ENCODE measurements around the gene IER5L. TPM values are rescaled to one million over a fixed set of nuclear protein-coding genes. Genes with fewer than 3 reads are reported as not detected.

Gene IER5L
- polyA plus RNA-seq, 1 of the 3 experiments (the other 2 are of a cell fraction) = 16.2 TPM

DNA sequence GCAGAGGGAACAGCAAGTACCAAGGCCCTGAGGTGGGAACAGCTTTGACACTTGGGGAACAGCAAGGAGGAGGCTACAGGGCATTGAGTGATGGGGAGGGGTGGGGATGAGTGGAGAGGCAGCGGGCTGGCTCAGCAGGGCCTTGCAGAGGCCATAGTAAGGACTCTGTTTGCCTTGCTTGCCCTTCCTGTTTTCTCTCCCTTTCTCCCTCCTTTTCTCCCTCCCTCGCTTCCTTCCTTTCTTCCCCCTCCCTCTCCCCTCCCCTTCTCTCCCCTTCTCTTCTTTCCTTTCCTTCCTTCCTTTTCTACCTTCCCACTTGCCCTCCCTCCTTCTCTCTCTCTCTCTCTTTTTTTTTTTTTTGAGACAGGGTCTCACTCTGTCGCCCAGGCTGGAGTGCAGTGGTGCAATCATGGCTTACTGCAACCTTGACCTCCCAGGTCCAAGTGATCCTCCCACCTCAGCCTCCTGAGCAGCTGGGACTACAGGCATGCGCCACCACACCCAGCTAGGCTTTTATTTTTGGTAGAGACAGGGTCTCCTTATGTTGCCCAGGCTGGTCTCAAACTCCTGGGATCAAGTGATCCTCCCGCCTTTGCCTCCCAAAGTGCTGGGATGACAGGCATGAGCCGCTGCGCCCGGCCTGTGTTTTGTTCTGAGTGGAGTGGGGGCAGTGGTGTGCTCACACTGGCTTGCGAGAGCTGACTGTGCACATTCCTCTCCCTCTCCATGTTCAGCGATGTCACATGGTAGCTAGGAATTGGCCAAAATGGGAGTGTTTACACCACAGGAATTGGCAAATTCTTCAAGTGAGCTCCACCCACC is 17.1 kb downstream of the IER5L start:
- no peaks in the 10 kb centered on the region for H3K27me3 ChIP-seq (ENCODE audit: insufficient read depth)
- TF ChIP-seq SMC3 (IDR thresholded peaks at IDR 0.05; ENCODE audit: low read depth, low read length) (no peak), CHD2 (IDR thresholded peaks at IDR 0.05; ENCODE audit: low read length, partially characterized antibody) (no peak), RFX5 (IDR thresholded peaks at IDR 0.05; ENCODE audit: low read length) (no peak)
- no peak overlapping the region for H3K27ac ChIP-seq (ENCODE audit: low read depth in 2 of 2, low read length in 1 of 2)
- POLR2A ChIA-PET = no interaction called here
- no peak overlapping the region for H3K4me2 ChIP-seq
- WGBS (ENCODE audit: low lambda C conversion rate) = 94% methylated on average over 9 of the region's 10 CpGs
- H3K9me3 ChIP-seq = no peaks in the 10 kb centered on the region
- H3F3A ChIP-seq (replicated peaks; ENCODE audit: insufficient read depth) = peaks cover 1% of the 10 kb centered on the region
- H3K9me2 ChIP-seq = no peaks in the 10 kb centered on the region
- H3K9ac ChIP-seq = no peak overlapping the region
- no peaks in the 10 kb centered on the region for H3K36me3 ChIP-seq (replicated peaks in 1 of 2; ENCODE audit: control insufficient read depth in 1 of 2, insufficient read depth in 2 of 2, low read length in 1 of 2)
- no peaks in the 10 kb centered on the region for H4K20me1 ChIP-seq (ENCODE audit: insufficient read depth)
- no peak overlapping the region for H3K4me3 ChIP-seq (ENCODE audit: low read depth in 2 of 2, low read length in 1 of 2)
- CTCF ChIA-PET = interaction anchor here (0.8 to 1.8 kb wide), 7 partner anchors 8 to 463 kb away, joined by 3 to 5 read pairs (median 3); no protein-coding TSS in a partner anchor
- no peak for DNase-seq
- H3K4me1 ChIP-seq (ENCODE audit: control insufficient read depth in 1 of 2, insufficient read depth in 2 of 2, low read depth in 1 of 2, low read length in 1 of 2) = no peaks in the 10 kb centered on the region; a peak in 1 of 4 replicates
- no peaks in the 10 kb centered on the region for H3K79me2 ChIP-seq (ENCODE audit: insufficient read depth)
- no peak overlapping the region for H2AFZ ChIP-seq (ENCODE audit: low read depth)

DNA sequence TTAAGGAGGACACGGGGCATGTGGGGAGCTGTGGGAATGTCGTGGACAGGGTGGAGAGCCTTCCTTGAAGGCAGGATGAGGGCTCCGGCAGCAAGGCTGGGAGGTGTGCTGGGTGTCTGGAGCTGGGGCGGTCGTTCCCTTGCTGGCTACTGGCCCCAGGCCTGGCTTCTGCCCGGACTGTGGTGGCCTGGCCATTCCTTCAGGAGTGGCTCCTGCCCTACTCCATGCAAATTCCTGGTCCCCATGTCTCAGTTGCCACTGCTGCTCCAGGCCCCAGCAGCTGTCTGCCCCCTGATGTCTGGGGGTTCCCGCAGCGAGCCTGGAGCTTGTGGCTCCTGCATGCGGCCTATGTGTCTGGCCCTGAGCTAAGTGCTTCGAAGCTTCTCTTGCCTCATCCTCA is 21.9 kb downstream of the IER5L start:
- Histone ChIP-seq H3K27me3 (ENCODE audit: insufficient read depth) (no peaks in the 10 kb centered on the region), H3K9me3 (no peaks in the 10 kb centered on the region), H2AFZ (ENCODE audit: low read depth) (no peak overlapping the region), H3K79me2 (ENCODE audit: insufficient read depth) (no peaks in the 10 kb centered on the region), H3K9me2 (no peaks in the 10 kb centered on the region), H3K27ac (ENCODE audit: low read depth in 2 of 2, low read length in 1 of 2) (no peak overlapping the region), H3K4me2 (no peak overlapping the region), H3K36me3 (replicated peaks in 1 of 2; ENCODE audit: control insufficient read depth in 1 of 2, insufficient read depth in 2 of 2, low read length in 1 of 2) (peaks cover 0 to 3% of the 10 kb centered on the region in 2 experiments), H3K9ac (no peak overlapping the region), H3K4me3 (ENCODE audit: low read depth in 2 of 2, low read length in 1 of 2) (no peak overlapping the region), H3F3A (replicated peaks; ENCODE audit: insufficient read depth) (no peaks in the 10 kb centered on the region), H4K20me1 (ENCODE audit: insufficient read depth) (no peaks in the 10 kb centered on the region), H3K4me1 (ENCODE audit: control insufficient read depth in 1 of 2, insufficient read depth in 2 of 2, low read depth in 1 of 2, low read length in 1 of 2) (no peaks in the 10 kb centered on the region)
- ChIA-PET CTCF (interaction anchor here (0.9 to 2.8 kb wide), 3 partner anchors 13 to 18 kb away, joined by 3 to 13 read pairs (median 11); no protein-coding TSS in a partner anchor), POLR2A (no interaction called here)
- WGBS (ENCODE audit: low lambda C conversion rate) = 94% methylated on average over 5 of the region's 10 CpGs
- no peak for DNase-seq
- TF ChIP-seq YY1 (IDR thresholded peaks at IDR 0.05; ENCODE audit: low read depth) = no peak
- no peak for TF ChIP-seq GATA2 (CRISPR knock-in tag; IDR thresholded peaks at IDR 0.05)
- no peak for TF ChIP-seq GABPA (IDR thresholded peaks at IDR 0.05; ENCODE audit: low read depth)
- no peak for TF ChIP-seq MXI1 (IDR thresholded peaks at IDR 0.05; ENCODE audit: low read depth, low read length)
- TF ChIP-seq RCOR1 (IDR thresholded peaks at IDR 0.05; ENCODE audit: low read length) = no peak
- TF ChIP-seq SMC3 (IDR thresholded peaks at IDR 0.05; ENCODE audit: low read depth, low read length) = no peak
- TF ChIP-seq, protein P1, sequence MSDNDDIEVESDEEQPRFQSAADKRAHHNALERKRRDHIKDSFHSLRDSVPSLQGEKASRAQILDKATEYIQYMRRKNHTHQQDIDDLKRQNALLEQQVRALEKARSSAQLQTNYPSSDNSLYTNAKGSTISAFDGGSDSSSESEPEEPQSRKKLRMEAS (IDR thresholded peaks at IDR 0.05; ENCODE audit: low read depth) = no peak
- no peak for TF ChIP-seq TCF12 (IDR thresholded peaks at IDR 0.05)
- TF ChIP-seq, protein P2, sequence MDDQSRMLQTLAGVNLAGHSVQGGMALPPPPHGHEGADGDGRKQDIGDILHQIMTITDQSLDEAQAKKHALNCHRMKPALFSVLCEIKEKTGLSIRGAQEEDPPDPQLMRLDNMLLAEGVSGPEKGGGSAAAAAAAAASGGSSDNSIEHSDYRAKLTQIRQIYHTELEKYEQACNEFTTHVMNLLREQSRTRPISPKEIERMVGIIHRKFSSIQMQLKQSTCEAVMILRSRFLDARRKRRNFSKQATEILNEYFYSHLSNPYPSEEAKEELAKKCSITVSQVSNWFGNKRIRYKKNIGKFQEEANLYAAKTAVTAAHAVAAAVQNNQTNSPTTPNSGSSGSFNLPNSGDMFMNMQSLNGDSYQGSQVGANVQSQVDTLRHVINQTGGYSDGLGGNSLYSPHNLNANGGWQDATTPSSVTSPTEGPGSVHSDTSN (IDR thresholded peaks at IDR 0.05) = no peak
- TF ChIP-seq, protein P3, sequence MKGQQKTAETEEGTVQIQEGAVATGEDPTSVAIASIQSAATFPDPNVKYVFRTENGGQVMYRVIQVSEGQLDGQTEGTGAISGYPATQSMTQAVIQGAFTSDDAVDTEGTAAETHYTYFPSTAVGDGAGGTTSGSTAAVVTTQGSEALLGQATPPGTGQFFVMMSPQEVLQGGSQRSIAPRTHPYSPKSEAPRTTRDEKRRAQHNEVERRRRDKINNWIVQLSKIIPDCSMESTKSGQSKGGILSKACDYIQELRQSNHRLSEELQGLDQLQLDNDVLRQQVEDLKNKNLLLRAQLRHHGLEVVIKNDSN (IDR thresholded peaks at IDR 0.05; ENCODE audit: borderline replicate concordance, low read depth) = no peak
- TF ChIP-seq, protein P4, sequence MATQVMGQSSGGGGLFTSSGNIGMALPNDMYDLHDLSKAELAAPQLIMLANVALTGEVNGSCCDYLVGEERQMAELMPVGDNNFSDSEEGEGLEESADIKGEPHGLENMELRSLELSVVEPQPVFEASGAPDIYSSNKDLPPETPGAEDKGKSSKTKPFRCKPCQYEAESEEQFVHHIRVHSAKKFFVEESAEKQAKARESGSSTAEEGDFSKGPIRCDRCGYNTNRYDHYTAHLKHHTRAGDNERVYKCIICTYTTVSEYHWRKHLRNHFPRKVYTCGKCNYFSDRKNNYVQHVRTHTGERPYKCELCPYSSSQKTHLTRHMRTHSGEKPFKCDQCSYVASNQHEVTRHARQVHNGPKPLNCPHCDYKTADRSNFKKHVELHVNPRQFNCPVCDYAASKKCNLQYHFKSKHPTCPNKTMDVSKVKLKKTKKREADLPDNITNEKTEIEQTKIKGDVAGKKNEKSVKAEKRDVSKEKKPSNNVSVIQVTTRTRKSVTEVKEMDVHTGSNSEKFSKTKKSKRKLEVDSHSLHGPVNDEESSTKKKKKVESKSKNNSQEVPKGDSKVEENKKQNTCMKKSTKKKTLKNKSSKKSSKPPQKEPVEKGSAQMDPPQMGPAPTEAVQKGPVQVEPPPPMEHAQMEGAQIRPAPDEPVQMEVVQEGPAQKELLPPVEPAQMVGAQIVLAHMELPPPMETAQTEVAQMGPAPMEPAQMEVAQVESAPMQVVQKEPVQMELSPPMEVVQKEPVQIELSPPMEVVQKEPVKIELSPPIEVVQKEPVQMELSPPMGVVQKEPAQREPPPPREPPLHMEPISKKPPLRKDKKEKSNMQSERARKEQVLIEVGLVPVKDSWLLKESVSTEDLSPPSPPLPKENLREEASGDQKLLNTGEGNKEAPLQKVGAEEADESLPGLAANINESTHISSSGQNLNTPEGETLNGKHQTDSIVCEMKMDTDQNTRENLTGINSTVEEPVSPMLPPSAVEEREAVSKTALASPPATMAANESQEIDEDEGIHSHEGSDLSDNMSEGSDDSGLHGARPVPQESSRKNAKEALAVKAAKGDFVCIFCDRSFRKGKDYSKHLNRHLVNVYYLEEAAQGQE (IDR thresholded peaks at IDR 0.05; ENCODE audit: low read depth, low read length) = no peak
- no peak for TF ChIP-seq TAF1 (IDR thresholded peaks at IDR 0.05; ENCODE audit: borderline replicate concordance, low read depth, low read length)
- no peak for TF ChIP-seq EZH2phosphoT487 (IDR thresholded peaks at IDR 0.05; ENCODE audit: borderline replicate concordance, low read depth)
- no peak for TF ChIP-seq RXRA (IDR thresholded peaks at IDR 0.05; ENCODE audit: borderline replicate concordance, low read depth)
- TF ChIP-seq, protein P5, sequence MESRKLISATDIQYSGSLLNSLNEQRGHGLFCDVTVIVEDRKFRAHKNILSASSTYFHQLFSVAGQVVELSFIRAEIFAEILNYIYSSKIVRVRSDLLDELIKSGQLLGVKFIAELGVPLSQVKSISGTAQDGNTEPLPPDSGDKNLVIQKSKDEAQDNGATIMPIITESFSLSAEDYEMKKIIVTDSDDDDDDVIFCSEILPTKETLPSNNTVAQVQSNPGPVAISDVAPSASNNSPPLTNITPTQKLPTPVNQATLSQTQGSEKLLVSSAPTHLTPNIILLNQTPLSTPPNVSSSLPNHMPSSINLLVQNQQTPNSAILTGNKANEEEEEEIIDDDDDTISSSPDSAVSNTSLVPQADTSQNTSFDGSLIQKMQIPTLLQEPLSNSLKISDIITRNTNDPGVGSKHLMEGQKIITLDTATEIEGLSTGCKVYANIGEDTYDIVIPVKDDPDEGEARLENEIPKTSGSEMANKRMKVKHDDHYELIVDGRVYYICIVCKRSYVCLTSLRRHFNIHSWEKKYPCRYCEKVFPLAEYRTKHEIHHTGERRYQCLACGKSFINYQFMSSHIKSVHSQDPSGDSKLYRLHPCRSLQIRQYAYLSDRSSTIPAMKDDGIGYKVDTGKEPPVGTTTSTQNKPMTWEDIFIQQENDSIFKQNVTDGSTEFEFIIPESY (IDR thresholded peaks at IDR 0.05; ENCODE audit: borderline replicate concordance, low read depth) = no peak
- TF ChIP-seq CHD2 (IDR thresholded peaks at IDR 0.05; ENCODE audit: low read length, partially characterized antibody) = no peak
- no peak for TF ChIP-seq EP300 (IDR thresholded peaks at IDR 0.05; ENCODE audit: borderline replicate concordance in 1 of 2, low read depth in 1 of 2, low read length in 1 of 2)
- no peak for TF ChIP-seq SIN3A (IDR thresholded peaks at IDR 0.05; ENCODE audit: borderline replicate concordance, low read depth, low read length)

All from SK-N-SH (cell line).